22Rv1 (cell line): ENCODE results near the gene AMOTL2.

Source experiments
- CTCF ChIP-seq: fragments of 450-650 bp; IDR thresholded peaks from 2 replicates; pipeline ENCODE4 v1.5.1; 2017; ENCODE audit warnings: mild to moderate bottlenecking
- ZFX ChIP-seq: fragments of 450-650 bp; IDR thresholded peaks from 2 replicates; pipeline ENCODE4 v1.6.1; 2017; ENCODE audit warnings: antibody characterized with exemption, borderline replicate concordance

- TF ChIP-seq CTCF (no peak), ZFX (no peak)
These were observed 2.7 kb upstream of the AMOTL2 start for GRCh38 chr3:134376786-134377426.
